MM.1S (cell line): ENCODE data around the gene APOE.

Experiments used
- DNase-seq: peaks from one replicate; pipeline ENCODE4 v3.0.0-alpha.2; 2015
- H2AFZ ChIP-seq: fragments of 300-600 bp; sonication (generic); 2 replicates; pipeline ENCODE4 v1.6.0; 2016; ENCODE audit warnings: antibody characterized with exemption, low read length
- H3F3A ChIP-seq: fragments of 300-600 bp; sonication (generic); 2 replicates; pipeline ENCODE4 v1.6.1; 2016; ENCODE audit warnings: mild to moderate bottlenecking, antibody characterized with exemption, low read length, moderate library complexity, mixed read lengths; ENCODE audit not compliant: insufficient read depth
- H3K27ac ChIP-seq: fragments of 300-600 bp; sonication (generic); 2 replicates; pipeline ENCODE4 v1.5.1; 2016; ENCODE audit warnings: mild to moderate bottlenecking, low read length
- H3K27me3 ChIP-seq: fragments of 300-600 bp; sonication (generic); replicated peaks from 2 replicates; pipeline ENCODE4 v1.6.0; 2016; ENCODE audit warnings: low read length; ENCODE audit not compliant: insufficient read depth
- H3K36me3 ChIP-seq: fragments of 300-600 bp; sonication (generic); replicated peaks from 2 replicates; pipeline ENCODE4 v1.6.1; 2016; ENCODE audit warnings: mild to moderate bottlenecking, low read length, mixed read lengths; ENCODE audit not compliant: insufficient read depth
- H3K4me1 ChIP-seq: fragments of 300-600 bp; sonication (generic); 2 replicates; pipeline ENCODE4 v1.6.1; 2016; ENCODE audit warnings: low read length, mixed read lengths
- H3K4me2 ChIP-seq: fragments of 300-600 bp; sonication (generic); 2 replicates; pipeline ENCODE4 v1.6.0; 2016; ENCODE audit warnings: low read depth, low read length
- H3K4me3 ChIP-seq: fragments of 300-600 bp; sonication (generic); 2 replicates; pipeline ENCODE4 v1.5.1; 2016; ENCODE audit warnings: low read length, mixed read lengths
- H3K79me2 ChIP-seq: fragments of 300-600 bp; sonication (generic); 2 replicates; pipeline ENCODE4 v1.6.1; 2016; ENCODE audit warnings: mixed run types, low read length, mixed read lengths
- H3K9ac ChIP-seq: fragments of 300-600 bp; sonication (generic); 2 replicates; pipeline ENCODE4 v1.6.1; 2016; ENCODE audit warnings: low read length, mixed read lengths
- H3K9me2 ChIP-seq: fragments of 300-600 bp; sonication (generic); replicated peaks from 2 replicates; pipeline ENCODE4 v1.6.1; 2016; ENCODE audit warnings: mild to moderate bottlenecking, low read length, mixed read lengths; ENCODE audit not compliant: insufficient read depth
- H3K9me3 ChIP-seq: fragments of 300-600 bp; sonication (generic); replicated peaks from 2 replicates; pipeline ENCODE4 v1.6.1; 2016; ENCODE audit warnings: mild to moderate bottlenecking, low read length, mixed read lengths; ENCODE audit not compliant: insufficient read depth
- H4K20me1 ChIP-seq: fragments of 300-600 bp; sonication (generic); 2 replicates; pipeline ENCODE4 v1.6.1; 2016; ENCODE audit warnings: mild to moderate bottlenecking, low read length, moderate library complexity, mixed read lengths; ENCODE audit not compliant: insufficient read depth
- EZH2 ChIP-seq: fragments of 300-600 bp; sonication (generic); optimal IDR thresholded peaks from 2 replicates; pipeline ENCODE3; 2017; ENCODE audit warnings: low read depth, mild to moderate bottlenecking, antibody characterized with exemption, low read length, mixed read lengths
- EZH2phosphoT487 ChIP-seq: fragments of 300-600 bp; sonication (generic); IDR thresholded peaks from 2 replicates; pipeline ENCODE4 v1.6.1; 2018; ENCODE audit warnings: antibody characterized with exemption, low read length
- TF ChIP-seq, protein P1 (sequence below): fragments of 300-600 bp; sonication (generic); IDR thresholded peaks from 2 replicates; pipeline ENCODE4 v1.5.1; 2016; ENCODE audit warnings: antibody characterized with exemption, low read length, mixed read lengths

The APOE gene

DNA sequence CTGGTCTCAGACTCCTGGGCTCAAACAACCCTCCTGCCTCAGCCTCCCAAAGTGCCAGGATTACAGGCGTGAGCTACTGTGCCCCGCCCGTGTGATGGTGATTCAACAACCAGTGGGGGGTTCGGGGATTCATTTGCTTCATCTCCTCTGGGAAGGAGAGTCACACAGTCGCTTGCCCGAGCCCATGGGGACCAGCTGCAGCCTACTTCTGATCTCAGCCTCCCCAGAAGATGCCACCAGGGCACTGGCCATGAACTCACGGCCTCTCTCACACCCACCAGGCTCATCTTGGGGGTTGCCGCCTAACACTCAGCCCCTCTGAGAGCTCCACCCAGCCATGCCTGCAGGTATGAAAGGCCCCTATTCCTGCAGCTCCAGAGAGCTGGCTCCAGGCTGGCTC lies 7.8 kb upstream of the APOE start:
- H3K36me3 ChIP-seq: peaks cover 13% of the 10 kb centered on the region

GRCh38 chr19:44900328-44901244 lies 5.0 kb upstream of the APOE start:
- H4K20me1 ChIP-seq: no peaks in the 10 kb centered on the region
- H2AFZ ChIP-seq: no peak overlapping the region
- H3K79me2 ChIP-seq: peaks cover 14% of the 10 kb centered on the region
- no peaks in the 10 kb centered on the region for H3K9me2 ChIP-seq
- no peak overlapping the region for H3K9ac ChIP-seq
- H3K9me3 ChIP-seq: no peaks in the 10 kb centered on the region
- H3K36me3 ChIP-seq: peaks cover 3% of the 10 kb centered on the region
- no peaks in the 10 kb centered on the region for H3K4me1 ChIP-seq
- H3K27me3 ChIP-seq: peaks cover 5% of the 10 kb centered on the region
- no peak overlapping the region for H3K4me3 ChIP-seq
- no peak overlapping the region for H3K27ac ChIP-seq
- no peak overlapping the region for H3K4me2 ChIP-seq
- 0 out of 2 replicates have a peak, but pooled peaks cover 2% of the 10 kb centered on the region for H3F3A ChIP-seq
- no peak for DNase-seq
- TF ChIP-seq EZH2phosphoT487 (no peak), EZH2 (no peak)
- TF ChIP-seq, protein P1, sequence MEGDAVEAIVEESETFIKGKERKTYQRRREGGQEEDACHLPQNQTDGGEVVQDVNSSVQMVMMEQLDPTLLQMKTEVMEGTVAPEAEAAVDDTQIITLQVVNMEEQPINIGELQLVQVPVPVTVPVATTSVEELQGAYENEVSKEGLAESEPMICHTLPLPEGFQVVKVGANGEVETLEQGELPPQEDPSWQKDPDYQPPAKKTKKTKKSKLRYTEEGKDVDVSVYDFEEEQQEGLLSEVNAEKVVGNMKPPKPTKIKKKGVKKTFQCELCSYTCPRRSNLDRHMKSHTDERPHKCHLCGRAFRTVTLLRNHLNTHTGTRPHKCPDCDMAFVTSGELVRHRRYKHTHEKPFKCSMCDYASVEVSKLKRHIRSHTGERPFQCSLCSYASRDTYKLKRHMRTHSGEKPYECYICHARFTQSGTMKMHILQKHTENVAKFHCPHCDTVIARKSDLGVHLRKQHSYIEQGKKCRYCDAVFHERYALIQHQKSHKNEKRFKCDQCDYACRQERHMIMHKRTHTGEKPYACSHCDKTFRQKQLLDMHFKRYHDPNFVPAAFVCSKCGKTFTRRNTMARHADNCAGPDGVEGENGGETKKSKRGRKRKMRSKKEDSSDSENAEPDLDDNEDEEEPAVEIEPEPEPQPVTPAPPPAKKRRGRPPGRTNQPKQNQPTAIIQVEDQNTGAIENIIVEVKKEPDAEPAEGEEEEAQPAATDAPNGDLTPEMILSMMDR: no peak

More for the DNA sequence above, 7.8 kb upstream of the APOE start:
- Histone ChIP-seq H3K9me3 (no peaks in the 10 kb centered on the region), H4K20me1 (no peaks in the 10 kb centered on the region), H3F3A (no peaks in the 10 kb centered on the region), H2AFZ (no peak overlapping the region), H3K27ac (no peak overlapping the region), H3K27me3 (no peaks in the 10 kb centered on the region), H3K4me3 (no peak overlapping the region), H3K4me1 (no peaks in the 10 kb centered on the region), H3K4me2 (no peak overlapping the region), H3K79me2 (peaks cover 35% of the 10 kb centered on the region), H3K9me2 (no peaks in the 10 kb centered on the region), H3K9ac (no peak overlapping the region)
- DNase-seq: no peak
- no peak for TF ChIP-seq EZH2phosphoT487
- no peak for TF ChIP-seq EZH2
- TF ChIP-seq, protein P1: no peak

GRCh38 chr19:44903216-44903601 lies 2.4 kb upstream of the APOE start:
- Histone ChIP-seq H2AFZ (no peak overlapping the region), H3K9me3 (no peaks in the 10 kb centered on the region), H4K20me1 (no peaks in the 10 kb centered on the region), H3K36me3 (no peaks in the 10 kb centered on the region; the same call in 1 of the 2 replicates), H3F3A (0 out of 2 replicates have a peak, but pooled peaks cover 2% of the 10 kb centered on the region), H3K4me3 (no peak overlapping the region), H3K4me1 (no peaks in the 10 kb centered on the region), H3K79me2 (no peaks in the 10 kb centered on the region), H3K27ac (no peak overlapping the region), H3K9ac (no peak overlapping the region), H3K4me2 (no peak overlapping the region), H3K9me2 (no peaks in the 10 kb centered on the region), H3K27me3 (peaks cover 23% of the 10 kb centered on the region)
- no peak for DNase-seq
- TF ChIP-seq, protein P1: no peak
- TF ChIP-seq EZH2 (no peak), EZH2phosphoT487 (no peak)
